Middle frontal gyrus (tissue), 1 donor: ENCODE results near the gene NCOA7.
"Not testable (repeated sequence)": the region's sequence is repeated elsewhere in the genome, so short reads cannot be mapped to it uniquely, and the experiment has no call there.

ENCODE experiments used
- DNase-seq: peaks from one replicate; pipeline ENCODE4 v3.0.0-alpha.2; 2015; ENCODE audit warnings: low spot score; ENCODE audit errors: extremely low spot score

Gene NCOA7

DNA sequence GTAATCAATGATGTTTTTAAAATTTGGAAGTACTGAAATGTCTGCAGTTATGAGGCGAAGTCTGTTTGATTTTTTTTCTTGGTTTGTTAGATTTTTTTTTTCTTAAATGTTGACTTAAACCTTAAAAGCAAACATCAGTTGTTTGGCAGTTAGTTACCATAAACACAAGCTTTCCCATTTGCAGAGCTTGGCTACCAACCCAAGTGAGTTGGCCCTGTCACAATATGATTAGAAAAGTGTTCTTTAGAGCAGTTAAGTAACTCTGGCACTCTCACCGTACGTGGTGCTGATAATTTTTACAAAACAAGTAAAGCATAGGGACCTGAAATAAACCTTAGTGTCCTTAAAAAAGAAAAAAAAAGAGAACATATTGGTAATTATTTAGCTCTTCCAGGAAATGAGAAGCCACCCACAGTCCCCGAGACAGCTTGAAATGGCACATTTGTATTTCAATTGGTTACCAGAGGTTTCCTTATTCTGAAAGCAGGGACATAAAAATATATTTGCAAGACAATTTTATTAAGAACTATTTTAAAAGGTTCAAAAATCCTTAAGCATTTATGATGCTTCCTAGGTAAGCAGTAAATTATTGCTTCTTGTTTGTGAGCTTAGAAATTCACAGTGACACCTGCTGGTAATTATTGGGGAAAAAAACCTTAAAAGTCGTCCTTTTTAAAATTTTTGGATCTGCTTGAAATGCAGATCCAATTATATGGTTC, 37.4 kb upstream of the NCOA7 start:
- no peak for DNase-seq

DNA sequence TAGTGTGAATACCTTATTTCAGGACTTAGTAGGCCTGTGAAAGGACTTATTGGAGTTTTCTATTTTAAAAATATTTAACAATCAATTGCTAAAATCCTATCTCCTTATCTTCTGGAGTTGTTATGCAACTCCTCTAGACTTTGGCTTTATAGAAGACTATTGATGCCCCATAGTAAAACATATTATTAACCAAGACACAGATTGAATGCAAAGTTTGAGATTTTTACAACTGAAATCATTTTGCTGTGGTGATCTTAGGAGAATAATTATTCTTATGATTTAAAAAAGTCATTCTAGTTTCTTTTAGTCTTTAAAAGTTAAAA, 36.9 kb upstream of the NCOA7 start:
- DNase-seq: no peak

- DNase-seq: no peak
Measured at GRCh38 chr6:125754566-125754965, 36.2 kb upstream of the NCOA7 start.

GRCh38 chr6:125759184-125759902, 31.4 kb upstream of the NCOA7 start:
- DNase-seq: no peak

GRCh38 chr6:125759959-125760457, 30.8 kb upstream of the NCOA7 start:
- DNase-seq: no peak

- no peak for DNase-seq
Measured at GRCh38 chr6:125764121-125764671, 26.6 kb upstream of the NCOA7 start.

DNA sequence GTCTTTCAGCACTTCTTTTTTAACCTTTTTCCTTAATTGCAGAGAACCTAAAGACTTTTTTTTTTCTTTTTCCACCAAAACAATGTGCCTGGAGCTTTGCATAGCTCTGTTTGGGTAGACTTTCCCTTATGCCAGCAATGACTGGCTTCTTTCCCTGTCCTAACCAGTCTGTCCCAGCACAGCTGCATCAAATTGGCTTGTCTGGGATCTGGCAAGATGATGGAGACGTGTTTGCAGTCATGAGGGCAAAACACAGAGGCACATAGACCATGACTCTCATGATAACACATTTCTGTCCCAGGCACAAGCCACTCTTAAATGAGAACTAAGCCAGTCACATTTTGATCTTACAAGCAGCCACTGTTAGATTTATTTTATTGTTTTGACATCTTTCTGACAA, 24.8 kb upstream of the NCOA7 start:
- DNase-seq: no peak

DNA sequence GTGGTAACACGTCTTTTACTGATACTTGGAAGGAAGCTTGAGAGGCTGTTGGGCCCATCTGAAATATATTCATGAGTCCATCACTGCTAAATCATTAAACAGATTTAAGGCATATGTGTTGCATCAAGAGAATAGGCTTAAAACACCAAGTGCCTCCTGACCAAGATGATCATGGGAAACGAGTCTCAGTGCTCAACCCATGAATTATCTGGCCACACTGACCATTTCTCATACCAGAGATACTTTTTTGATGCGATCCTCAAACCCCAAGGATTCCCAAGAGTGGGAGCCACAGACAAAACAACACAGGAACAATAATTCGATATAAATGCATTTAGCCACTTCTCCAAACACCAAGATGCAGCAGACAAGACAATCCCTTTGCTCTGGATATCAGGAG, 24.1 kb upstream of the NCOA7 start:
- DNase-seq: no peak

- DNase-seq: no peak
Measured at GRCh38 chr6:125769147-125769783, 21.5 kb upstream of the NCOA7 start.

GRCh38 chr6:125773387-125774341, 17.1 kb upstream of the NCOA7 start:
- DNase-seq: no peak

- DNase-seq: not testable (repeated sequence)
Measured at GRCh38 chr6:125776107-125776826, 14.5 kb upstream of the NCOA7 start.

GRCh38 chr6:125779924-125780539, 10.7 kb upstream of the NCOA7 start:
- DNase-seq: peak; percentile 85

GRCh38 chr6:125780540-125781313, 10.0 kb upstream of the NCOA7 start:
- no peak for DNase-seq

DNA sequence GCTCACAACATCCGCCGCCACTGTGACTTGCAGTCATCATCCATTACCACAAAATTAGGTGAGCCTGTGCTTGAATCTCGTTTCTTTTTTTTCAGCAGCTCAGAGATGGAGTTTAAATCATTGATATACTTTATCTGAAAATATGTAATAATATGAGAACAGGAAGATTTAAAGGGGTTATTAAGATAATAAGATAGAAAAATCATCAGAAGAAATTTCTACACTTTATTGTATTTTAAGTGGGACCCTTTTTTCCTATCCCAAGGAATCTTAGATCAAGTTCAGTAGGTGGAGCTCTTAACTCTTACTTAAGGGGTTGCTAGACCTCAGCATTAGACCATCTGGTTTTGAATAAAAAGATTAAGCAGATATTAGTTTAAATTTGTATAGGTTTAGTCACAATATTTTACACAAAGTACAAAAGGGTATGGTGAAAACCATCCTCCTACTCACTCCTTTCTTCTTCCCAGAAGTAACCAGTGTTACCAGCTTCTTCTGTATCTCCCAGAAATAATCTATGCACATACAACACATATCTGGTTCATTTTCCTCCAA, 9.4 kb upstream of the NCOA7 start:
- DNase-seq: no peak

DNA sequence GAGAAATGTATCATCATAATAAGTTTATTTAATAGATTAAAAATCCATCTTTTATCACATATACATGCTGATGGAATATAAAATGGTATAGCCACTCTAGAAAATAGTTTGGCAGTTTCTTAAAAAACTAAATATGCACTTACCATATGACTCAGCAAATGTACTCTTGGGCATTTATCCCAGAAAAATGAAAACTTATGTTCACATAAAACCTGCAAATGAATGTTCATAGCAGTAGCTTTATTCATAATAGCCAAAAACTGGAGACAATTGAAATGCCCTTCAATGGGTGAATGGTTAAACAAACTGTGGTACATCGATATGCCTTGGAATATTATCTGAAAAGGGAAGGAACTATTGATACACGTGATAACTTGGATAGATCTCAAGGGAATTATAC, 6.4 kb upstream of the NCOA7 start:
- DNase-seq: no peak

DNA sequence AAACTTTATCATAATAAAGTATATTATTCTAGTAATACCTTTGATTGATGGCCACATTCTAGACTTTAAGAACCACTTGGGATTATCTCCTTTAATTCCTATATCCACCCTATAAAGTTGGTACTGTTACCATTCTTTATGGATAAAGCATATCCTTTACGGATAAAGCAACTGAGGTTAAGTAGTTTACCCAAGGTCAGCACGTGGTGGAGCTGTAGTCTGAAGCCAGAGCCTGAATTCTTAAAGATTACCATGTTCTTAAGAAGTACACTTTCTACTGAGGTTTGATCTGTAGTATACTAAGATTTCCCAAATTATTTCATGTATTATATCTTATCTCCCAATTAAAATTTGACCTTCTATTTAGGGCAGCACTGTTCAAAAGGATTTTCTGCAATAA, 3.0 kb upstream of the NCOA7 start:
- no peak for DNase-seq

DNA sequence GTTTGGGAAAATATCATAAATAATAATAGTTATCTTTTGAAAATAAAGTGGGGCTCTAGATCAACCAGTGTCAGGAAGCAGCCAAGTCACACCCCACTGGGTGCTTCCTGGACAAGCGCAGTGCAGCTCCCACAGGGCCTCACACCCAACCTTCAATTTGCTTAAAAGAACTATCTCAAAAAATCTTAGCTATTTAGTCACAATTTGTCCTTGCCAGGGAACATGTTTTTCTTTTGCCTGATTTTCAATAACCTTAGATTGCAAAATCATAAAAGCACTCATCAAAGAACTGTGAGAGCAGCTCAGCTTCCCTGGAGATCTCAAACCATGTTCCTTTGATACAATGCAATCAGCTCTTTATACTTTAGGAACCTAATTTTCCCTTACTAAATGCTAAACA, 1.6 kb upstream of the NCOA7 start:
- DNase-seq: no peak

GRCh38 chr6:125789576-125790357, 993 bp upstream of the NCOA7 start:
- DNase-seq: no peak
